Superior temporal gyrus (tissue), 1 donor: ENCODE measurements around the gene ZFP91.

Experiments
- DNase-seq: peaks from one replicate; pipeline ENCODE4 v3.0.0-alpha.2; 2016; ENCODE audit errors: extremely low spot score

ZFP91 gene

DNA sequence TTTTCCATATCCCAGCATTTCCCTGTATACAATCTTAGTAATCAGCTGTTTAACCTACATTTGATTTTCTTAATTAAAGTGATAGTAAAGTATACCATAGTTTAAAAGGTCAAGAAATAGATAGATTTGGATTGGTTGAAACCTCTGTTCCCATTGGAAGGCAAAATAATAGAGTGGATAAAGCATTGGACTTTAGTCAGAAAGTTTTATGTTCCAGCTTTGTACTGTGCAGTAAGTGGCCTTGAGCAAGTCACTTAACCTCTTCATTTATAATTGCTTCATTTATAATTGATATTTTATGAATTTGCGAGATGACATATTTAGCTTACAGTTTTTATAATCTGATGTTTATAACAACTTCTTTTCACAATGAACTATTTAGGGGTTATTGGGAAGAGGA is 3.6 kb downstream of the ZFP91 start:
- DNase-seq, result no peak

DNA sequence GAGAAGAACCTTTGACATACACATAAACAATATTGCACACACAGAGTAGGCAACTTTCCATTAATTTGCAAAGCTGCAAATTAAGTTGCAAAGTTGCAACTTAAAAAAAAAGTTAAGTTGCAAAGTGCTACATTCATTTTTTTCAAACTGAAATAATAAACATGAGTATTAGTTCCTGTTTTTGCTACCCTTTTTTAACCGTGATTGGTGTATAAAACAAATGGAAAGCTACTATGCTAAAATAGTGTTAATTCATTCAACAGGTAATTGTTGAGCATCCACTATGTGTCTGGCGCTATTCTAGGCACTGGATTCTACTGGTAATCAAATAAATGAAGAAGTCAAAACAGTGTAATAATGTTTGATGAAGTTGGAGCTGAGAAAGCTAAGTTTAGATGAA is 8.1 kb downstream of the ZFP91 start:
- no peak for DNase-seq

DNA sequence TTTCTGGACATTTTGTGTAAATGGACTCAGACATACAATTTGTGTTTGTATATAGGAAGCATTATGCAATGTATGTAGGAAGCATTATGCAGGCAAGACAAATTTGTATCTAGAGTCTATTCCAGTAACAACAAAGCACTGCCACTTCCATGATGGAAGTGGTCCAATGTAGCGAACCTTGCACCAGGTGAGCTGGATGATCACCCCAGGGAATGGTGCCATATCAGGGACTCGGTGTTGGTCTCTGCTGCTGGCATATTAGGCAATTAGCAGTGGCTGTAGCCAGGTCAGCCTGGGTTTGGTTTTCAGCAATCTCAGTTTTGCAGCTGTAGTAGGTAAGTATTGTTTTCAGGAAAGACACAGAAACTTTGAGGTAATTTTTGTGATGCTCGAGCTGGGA is 12.8 kb downstream of the ZFP91 start:
- DNase-seq, result no peak

DNA sequence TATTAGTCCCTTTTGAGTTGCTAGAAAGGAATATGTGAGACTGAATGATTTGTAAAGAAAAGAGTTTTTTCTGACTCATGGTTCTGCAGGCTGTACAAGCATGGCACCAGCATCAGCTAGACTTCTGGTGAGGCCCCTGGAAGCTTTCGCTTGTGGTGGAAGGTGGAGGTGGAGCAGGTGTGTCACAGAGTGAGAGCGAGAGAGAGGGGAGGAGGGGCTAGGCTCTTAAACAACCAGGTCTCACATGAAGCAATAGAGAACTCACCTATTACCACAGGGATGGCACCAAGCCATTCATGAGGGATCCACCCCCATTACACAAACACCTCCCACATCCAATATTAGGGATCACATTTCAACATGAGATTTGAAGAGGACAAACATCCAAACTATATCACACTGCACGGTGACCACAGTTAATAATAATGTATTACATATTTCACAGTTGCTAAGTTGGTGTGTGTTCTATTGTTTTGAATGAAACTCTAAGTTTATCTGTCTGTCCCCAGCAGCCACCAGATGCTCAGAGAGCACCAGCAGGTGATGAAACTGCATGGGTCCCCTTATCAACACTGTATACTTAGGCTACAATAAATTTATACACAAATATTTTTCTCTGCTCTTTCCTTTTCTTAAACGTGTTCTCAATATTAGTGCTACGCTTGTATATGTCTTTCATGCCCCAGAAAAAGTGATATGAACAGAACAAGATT is 14.1 kb downstream of the ZFP91 start:
- DNase-seq, result no peak

- no peak for DNase-seq
Observed at GRCh38 chr11:58594826-58595225, 16.0 kb downstream of the ZFP91 start.

GRCh38 chr11:58596621-58597020 is 17.8 kb downstream of the ZFP91 start:
- DNase-seq, result no peak

DNA sequence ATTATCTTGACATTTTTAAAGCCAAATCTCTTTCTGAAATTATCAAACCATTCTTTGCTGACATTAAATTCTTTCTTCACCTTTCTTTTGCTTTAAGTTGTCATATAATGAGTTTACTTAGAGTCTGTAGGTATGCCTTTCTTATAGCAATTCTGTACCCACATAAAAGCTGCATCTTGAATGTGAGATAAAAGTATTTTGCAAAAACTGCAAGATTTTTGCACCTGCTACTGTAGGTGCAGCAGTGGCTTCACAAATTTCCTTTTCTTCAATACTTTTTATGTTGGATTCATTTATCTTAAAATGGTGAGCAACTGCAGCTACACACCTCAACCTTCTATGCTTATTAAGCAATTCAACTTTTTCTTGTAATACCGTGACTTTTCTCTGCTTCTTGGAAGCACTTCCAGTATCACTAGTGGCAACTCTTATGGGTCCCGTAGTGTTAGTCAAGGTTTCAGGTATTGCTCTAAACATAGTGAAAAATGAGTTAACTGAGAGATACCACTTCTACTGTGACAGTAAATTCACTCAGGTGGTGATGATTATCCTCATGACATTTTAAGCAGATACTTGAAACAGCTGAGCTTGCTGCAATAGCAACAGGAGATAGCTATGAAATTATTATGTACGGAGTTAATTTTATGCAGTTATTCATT is 18.8 kb downstream of the ZFP91 start:
- no peak for DNase-seq

DNA sequence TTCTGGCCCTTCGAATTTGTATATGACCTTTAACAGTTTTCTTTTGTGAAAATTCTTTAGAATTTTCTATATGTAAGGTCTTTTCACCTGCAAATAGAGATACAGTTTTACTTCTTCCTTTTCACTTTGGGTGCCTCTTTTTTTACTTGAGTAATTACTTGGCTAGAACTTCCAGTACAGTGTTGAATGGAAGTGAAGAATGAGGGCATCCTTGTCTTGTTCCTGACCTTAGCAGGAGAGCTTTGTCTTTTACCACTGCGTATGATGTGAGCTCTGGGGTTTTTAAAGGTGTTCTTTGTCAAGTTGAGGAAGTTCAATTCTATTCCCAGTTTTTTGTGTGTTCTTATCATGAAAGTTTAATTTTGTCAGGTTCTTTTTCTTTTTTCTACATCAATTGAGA is 21.6 kb downstream of the ZFP91 start:
- DNase-seq, result no peak

DNA sequence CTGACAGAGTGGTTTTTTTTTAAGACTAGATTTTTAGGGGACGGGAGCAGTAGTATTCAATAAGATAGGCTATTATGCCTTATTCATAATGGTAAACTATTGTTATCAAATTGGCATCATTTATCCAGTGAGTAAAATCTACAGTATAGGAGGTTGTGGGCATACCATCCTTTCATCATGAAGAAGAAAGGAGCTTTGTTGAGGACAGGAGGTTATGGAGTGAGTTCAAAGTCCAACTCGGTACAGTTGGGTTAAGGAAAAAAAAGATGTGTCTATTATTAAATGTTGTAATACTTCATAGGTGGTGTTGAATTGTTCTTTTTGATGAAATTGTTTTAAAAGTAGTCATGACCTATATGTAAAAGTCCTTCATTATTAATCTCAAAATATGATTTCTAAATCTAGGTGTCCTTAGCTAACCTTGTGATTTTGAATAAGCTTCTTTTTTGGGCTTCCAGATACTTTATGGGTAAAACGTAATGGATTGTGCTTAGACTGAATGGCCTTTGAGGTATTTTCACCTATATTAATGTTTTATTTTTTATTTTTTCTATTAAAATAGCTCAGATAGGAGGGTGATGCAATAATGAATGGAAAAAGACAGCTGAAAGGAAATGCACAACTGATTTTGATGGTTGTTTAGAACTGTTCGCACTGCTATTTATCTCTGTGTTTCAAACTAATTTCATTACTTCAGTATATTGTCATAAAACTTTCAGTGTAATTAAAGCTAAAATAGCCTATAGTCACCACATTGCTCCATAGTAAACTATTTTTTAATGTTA is 28.3 kb downstream of the ZFP91 start:
- DNase-seq, result no peak

DNA sequence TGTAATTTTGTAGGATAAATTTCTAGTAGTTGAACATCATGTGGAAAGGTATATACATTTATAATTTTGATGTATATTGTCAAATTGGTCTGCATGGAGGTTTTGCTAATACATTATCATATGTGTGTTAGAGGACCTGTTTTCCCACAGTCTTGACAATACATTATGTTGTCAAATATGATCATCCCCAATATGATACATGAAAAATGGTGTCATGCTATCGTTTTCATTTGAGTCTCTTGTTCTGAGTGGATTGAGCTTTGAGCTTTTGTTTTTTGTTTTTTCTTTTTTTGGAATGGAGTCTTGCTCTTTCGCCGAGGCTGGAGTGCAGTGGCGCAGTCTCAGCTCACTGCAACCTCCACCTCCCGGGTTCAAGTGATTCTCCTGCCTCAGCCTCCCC is 29.5 kb downstream of the ZFP91 start:
- no peak for DNase-seq

GRCh38 chr11:58609723-58610122 is 30.9 kb downstream of the ZFP91 start:
- DNase-seq, result no peak

DNA sequence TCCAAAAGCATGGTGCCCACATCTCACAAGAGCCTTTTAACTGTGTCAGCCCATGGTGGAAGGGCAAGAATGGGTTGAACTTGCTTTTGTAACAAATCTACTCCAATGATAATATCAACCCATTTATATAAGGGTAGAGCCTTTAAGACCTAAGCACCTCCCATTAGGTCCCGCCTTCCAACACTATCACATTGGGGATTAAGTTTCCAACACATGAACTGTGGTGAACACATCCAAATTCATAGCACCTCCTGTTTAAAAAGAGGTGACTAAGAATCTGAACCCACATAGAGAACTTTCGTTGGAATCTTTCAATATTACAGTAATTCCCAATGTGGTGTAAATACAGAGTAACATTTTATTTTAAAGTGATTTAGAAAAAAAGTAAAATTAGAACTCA is 34.4 kb downstream of the ZFP91 start:
- no peak for DNase-seq

DNA sequence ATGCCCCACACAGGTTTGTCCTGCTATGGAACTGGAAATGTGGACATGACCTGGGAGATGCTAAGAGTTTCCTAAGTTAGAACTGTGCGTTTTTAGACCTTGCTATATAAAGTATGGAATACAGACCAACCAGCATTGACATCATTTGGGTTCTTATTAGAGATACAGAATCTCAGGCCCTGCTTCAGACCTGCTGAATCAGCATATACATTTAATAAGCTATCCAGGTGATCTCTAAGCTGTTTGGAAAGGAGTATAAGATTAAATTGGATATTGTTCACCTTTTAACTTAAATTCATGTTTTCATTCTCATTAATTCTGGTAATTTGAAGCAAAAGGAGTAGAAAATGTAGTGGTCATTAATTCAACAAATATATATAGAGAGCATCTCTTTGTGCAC is 36.7 kb downstream of the ZFP91 start:
- no peak for DNase-seq

DNA sequence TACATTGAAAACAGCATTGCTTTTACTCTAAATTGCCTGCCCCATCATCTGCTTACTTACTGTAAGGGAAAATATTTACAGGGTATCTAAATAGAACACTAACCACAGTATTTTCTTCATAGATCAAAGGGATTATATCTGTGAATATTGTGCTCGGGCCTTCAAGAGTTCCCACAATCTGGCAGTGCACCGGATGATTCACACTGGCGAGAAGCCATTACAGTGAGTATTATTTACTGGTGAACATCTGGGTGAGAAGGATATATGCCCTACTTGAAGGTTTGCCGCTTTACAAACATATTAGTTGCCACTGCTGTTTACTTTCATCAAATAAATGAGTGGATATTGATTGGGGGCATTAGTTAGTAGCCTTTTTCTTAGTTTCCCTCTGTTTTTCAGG is 37.7 kb downstream of the ZFP91 start:
- peak; percentile 23 for DNase-seq

DNA sequence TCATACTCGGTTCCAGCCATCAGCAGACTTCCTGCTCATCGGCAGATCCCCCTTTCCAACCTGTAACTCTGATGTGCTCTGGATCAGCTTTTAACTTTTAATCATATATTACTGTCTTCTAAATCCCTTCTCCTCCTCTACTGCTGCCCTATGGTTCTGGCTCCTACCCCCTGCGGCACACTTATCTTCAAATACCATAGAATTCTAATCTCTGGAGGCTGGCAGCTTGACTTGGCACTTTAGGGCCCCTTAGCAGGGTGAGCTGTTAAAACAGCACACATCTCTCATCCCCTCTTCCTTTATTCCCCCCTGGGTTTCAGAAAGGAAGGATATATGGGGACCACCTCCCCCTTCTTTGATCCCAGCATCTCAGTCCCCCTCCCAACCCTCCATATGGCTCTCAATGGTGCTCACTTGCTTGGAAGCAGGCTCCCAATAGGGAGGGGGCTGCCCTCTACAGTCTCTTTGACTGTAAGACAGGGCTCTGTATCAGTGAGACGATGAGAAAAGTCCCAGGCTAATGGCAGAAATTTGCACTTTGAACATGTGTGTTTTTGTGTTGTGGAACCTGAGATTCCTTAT is 39.2 kb downstream of the ZFP91 start:
- DNase-seq, result peak; percentile 28

- no peak for DNase-seq
Observed at GRCh38 chr11:58621586-58622262, 42.9 kb downstream of the ZFP91 start.

DNA sequence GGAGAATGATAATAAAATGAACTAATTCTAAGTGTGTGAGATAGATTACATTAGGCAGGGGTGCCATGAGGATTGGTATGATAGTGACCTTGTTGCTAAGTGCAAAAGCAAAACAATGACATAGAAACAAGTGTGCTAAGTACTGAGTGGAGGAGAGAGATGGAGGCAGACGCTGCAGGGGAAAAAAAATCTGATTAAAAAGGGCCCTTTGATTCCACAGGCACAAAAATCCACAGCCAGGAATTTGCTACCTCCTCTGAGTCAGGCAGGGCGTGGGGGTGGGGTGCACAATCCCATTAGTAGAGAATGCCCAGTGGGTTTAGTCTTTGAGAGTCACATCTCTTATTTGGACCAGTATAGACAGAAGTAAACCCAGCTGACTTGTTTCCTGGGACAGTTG is 43.5 kb downstream of the ZFP91 start, which contains the start of gene CNTF:
CNTF (plus strand) TSS at position 322 of the 400 bp plus-strand sequence. CDS start 88 bp downstream, outside the sequence.
- DNase-seq, result no peak

GRCh38 chr11:58625086-58625485 is 46.2 kb downstream of the ZFP91 start:
- DNase-seq, result no peak

DNA sequence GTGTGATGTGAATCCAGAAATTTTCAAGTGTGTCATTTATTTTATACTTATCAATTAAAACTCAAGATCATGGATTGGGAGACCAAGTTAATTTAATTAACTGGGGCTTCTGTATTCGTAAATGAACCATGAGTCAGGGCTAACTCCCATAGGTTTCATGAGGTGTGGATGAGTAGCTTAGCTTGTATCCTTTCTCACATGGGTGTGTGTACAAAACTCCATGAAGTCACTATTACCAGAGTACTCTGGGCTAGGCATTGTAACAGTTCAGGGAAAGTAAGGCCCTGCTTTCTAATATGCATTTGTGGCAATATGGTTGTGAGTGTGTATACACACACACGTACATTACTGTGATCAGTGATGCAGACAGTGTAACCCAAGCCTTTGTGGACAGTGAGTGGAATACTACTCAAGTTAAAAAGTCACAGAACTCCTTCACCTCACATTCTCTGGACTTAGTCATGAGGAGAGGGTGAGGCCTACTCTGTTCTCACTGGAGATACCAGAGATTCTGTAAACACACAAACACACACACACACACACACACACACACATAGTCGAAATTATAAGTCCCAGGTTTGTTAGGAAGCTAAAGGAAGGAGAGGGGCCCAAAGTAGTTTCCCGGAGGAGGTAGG is 47.1 kb downstream of the ZFP91 start:
- no peak for DNase-seq

DNA sequence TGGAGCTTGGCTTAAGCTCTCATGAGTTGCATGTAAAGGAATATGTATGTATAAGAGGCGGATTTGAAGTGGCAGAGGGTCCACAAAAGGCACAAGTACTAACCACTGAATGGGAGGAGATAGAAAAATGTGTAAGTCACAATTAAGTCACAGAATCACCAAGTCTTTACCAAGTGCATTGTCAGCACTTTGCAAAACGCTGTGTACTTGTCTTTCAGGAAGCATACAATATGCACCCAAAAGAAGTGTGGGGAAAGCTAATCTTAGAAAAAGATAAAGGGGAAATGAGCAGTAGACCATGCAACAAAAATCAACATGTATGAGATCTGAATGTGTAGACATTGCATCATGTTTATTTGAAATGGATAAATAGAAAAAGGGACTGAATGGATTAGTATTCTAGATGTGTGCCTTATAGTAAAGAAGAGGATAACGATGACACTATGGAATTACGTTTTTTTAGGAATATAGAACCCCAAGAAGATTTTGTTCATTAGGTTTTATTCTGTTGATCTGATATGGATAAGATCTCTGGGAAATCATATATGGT is 48.1 kb downstream of the ZFP91 start:
- no peak for DNase-seq

DNA sequence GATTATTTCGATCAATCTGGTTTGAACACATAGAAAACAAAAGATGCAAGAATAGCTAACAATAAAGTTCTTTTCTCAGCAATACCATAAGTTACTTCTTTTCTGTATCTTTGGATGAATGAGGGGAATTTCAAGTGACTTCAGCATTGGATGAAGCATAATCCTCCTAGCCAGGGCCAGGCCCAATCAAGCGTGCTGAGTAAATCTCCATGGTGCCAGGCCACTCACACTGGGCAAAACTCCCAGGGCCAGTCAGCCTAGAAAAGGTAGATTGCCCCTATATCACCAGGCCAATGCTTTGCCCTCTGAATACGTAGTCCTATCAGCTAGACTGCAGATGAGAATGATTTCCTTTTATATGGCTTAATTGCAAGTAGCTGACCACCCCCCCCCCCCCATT is 49.6 kb downstream of the ZFP91 start:
- DNase-seq, result no peak
